Kidney capillary endothelial cell (primary cell): Measurements from ENCODE around the gene HSP90AB1.

Experiments
- DNase-seq: peaks from one replicate; pipeline ENCODE4 v3.0.0-alpha.2; 2018; ENCODE audit warnings: low spot score

The HSP90AB1 gene

GRCh38 chr6:44235891-44236516 lies 10.9 kb upstream of the HSP90AB1 start:
- no peak for DNase-seq

GRCh38 chr6:44237021-44237812 lies 9.7 kb upstream of the HSP90AB1 start:
- peak; percentile 98 for DNase-seq

GRCh38 chr6:44237813-44238433 lies 9.0 kb upstream of the HSP90AB1 start:
- no peak for DNase-seq

- DNase-seq = no peak
Measured at GRCh38 chr6:44238687-44239350, 8.1 kb upstream of the HSP90AB1 start.

DNA sequence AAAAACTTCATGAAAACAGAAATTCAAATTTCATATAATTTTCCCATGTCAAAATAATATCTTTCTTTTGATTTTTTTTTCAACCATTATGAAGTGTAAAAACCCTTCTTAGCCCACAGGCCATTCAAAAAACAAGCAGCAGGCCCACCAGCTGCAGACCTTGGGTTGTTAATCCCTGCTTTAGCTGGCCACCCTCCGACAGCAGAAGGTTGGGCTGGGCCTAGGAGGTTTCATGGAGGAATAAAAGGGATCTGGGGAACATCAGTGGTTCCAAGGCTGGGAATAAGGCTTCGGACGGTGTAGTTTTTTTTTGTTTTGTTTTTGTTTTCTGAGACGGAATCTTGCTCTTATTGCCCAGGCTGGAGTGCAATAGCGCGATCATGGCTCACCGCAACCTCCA lies 3.6 kb upstream of the HSP90AB1 start:
- no peak for DNase-seq

- DNase-seq = no peak
Measured at GRCh38 chr6:44245391-44245911, 1.4 kb upstream of the HSP90AB1 start.

DNA sequence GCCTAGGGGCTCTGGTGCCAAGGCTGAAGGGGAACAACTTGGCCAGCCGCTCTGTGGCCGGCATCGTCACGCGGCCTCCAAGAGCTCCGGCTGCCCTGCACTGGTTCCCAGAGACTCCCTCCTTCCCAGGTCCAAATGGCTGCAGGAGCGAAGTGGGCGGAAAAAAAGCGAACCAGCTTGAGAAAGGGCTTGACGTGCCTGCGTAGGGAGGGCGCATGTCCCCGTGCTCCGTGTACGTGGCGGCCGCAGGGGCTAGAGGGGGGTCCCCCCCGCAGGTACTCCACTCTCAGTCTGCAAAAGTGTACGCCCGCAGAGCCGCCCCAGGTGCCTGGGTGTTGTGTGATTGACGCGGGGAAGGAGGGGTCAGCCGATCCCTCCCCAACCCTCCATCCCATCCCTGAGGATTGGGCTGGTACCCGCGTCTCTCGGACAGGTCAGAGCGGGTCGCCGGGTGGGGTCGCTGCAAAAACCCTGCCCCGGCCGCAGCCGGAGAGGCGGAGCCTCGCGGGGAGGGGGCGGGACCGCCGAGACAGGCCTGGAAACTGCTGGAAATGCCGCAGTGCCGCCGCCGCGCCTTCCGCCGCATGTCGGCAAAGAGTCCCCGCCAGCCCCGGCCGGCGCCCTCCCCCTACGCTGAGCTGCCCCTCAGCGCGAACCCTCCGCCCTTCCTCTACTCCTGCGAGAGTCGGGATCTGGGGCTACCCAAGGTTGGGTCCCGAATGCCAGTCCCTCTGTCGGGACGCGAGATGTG lies 814 bp upstream of the HSP90AB1 start:
- no peak for DNase-seq

DNA sequence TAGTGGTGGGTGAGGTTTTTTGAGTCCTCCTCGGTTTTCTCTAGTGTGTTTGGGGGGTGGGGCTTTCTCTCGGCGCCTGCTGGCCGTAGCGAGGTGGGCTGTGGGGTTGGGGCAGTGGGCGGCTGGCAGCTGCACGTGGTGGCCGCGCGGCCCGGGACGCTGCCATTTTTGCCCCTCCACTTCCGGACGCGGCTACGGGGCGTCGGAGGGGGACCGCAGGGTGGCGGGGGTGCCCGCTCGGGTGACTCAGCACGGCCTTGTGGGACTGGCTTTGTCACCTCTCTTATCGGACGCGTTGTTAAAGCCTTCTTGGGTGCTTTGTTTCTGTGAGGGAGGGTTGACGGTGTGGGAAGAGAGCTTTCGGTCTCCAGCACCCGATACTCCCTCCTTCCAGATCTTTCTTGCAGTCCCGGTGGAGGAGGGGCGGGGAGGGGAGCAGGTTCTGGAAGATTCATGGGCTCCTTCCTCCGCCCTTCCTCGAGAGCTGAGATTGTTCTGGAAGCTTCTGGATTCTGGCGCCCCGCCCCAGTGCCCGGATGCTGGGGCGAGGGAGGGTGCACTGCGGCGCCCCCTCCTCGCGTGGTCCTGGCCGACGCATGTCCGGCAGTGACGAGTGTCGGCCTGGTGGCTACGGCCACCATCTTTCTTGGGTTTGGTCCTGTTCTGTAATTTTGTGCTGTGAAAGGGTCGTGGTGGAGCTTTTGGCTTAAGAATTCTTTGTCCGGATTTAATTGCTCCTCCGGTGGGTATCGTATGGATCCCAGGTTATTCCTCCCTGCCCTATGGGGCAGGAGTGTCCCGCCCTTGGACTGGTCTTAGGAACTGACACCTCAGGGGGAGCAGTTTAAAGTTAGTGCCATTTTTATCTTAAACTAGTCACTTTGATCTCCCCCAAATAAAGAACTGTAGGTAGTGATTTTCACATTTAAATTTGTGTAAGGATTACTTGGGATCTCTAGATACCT lies 719 bp downstream of the HSP90AB1 start:
- DNase-seq = peak; percentile 59

DNA sequence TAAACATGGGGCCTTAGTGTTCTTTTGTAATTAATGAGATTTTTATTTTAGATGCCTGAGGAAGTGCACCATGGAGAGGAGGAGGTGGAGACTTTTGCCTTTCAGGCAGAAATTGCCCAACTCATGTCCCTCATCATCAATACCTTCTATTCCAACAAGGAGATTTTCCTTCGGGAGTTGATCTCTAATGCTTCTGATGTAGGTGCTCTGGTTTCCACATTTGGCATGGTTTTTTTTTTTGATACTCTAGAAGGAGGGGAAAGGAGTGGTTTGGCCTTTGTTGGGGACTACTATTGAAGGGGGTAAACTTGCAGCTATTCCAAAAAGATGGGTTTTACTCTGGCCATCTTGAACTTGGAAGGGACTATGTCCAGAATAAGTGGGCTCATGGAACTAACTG lies 1.7 kb downstream of the HSP90AB1 start:
- no peak for DNase-seq

DNA sequence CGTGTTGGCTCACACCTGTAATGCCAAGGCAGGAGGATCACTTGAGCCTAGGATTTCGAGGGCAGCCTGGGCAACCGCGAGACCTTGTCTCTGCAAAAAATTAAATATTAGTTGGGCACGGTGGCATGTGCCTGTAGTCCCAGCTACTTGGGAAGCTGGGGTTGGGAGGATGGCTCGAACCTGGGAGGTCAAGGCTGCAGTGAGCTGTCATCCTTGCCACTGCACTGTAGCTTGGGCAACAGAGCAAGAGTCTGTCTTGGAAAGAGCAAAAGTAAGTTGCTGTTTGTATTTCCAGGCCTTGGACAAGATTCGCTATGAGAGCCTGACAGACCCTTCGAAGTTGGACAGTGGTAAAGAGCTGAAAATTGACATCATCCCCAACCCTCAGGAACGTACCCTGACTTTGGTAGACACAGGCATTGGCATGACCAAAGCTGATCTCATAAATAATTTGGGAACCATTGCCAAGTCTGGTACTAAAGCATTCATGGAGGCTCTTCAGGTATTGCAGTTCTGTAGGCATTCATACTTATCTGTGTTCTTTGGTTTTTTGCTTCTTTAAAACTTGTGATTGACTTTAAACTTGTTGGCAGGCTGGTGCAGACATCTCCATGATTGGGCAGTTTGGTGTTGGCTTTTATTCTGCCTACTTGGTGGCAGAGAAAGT lies 2.3 kb downstream of the HSP90AB1 start:
- DNase-seq = no peak

DNA sequence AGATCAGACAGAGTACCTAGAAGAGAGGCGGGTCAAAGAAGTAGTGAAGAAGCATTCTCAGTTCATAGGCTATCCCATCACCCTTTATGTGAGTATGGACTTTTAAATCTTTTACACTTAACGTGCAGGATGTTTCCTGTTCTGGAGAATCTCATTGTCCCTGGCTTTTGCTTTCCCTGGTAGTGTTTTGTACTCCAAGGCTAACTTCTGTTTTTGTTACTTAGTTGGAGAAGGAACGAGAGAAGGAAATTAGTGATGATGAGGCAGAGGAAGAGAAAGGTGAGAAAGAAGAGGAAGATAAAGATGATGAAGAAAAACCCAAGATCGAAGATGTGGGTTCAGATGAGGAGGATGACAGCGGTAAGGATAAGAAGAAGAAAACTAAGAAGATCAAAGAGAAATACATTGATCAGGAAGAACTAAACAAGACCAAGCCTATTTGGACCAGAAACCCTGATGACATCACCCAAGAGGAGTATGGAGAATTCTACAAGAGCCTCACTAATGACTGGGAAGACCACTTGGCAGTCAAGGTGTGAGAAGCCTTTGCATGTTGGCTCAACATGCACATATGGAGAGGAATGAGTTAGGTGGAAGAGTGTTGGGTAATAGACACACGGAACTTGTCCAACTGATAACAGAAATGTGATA lies 3.3 kb downstream of the HSP90AB1 start:
- DNase-seq = no peak

DNA sequence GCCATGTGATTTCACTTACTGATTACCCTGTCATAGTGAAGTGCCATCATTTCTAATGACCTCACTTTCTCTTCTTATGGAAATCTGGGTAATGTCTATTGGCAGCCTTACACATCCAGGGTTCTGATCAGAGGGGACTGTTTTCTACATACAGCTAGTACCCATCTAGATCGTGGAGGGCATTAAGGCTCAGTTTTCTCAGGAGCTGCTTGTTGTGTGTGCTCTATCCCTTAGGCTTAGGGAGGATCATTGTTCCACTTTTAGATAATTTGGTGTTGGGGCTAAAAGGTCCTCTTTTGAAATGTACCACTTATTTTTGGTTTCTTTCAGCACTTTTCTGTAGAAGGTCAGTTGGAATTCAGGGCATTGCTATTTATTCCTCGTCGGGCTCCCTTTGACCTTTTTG lies 3.8 kb downstream of the HSP90AB1 start:
- DNase-seq = no peak

DNA sequence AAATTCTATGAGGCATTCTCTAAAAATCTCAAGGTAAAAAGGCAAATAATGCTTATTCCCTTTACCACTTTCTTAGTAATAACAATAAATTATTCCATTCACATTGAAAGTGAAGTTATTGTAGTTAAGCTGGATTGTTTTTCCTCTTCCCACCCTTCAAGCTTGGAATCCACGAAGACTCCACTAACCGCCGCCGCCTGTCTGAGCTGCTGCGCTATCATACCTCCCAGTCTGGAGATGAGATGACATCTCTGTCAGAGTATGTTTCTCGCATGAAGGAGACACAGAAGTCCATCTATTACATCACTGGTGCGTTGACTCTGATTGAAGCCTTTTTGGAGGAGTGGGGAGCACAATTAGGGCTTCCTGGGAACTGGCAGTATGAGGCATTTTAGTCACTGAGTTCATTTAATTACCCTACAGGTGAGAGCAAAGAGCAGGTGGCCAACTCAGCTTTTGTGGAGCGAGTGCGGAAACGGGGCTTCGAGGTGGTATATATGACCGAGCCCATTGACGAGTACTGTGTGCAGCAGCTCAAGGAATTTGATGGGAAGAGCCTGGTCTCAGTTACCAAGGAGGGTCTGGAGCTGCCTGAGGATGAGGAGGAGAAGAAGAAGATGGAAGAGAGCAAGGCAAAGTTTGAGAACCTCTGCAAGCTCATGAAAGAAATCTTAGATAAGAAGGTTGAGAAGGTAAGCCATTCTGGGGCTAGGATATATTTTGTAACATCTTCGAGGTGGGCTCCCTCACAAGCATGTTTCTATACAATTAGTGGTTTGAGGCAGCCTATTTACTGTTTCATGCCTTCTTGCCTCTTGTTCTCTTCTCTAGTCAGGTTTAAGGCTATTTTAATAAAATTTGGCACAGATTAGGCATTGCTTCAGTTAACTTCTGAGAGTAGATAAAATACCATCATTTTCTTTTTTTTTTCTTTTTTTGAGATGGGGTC lies 4.9 kb downstream of the HSP90AB1 start:
- DNase-seq = no peak

- no peak for DNase-seq
Measured at GRCh38 chr6:44253307-44254101, 6.6 kb downstream of the HSP90AB1 start.

DNA sequence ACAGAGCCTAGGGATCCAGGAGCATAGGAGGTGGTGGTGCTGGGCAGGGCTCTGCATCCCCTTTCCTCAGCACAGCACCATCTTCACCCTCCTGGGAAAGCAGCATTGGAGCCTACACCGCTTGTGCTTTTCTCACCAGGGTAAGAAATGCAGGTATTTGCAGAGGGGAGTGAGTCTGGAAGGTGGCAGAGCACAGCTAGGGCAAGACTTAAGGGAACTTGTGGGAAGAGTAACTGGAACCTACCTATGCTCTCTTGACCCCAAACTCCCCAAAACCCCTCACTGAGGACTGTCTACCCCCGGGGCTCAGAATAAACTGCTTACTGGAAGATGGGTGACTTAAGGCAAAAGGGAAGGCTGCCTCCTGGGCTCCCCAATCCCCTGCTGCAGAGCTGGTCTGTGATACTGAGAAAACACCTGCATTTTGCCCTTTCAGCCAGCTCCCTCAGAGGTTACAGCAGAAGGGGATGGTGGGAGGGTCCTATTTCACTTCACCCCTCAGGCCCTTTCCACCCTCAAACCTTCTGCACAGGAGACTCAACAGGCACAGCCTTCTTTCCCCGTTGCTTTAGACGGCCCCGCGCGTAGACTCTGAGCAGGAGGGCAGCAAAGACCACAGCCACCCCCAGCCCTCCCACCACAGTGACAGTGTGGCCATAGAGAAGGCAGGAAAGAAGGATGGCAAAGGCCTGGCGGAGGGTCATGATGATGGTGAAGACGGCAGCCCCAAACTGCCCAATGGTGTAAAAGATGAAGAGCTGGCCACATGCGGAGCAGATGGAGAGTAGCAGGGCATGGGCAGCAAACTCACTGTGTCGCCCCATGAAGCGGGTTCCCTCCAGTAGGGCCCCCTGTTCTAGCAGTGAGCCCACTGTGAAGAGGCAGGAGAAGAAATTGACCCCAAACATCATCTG lies 7.5 kb downstream of the HSP90AB1 start:
- no peak for DNase-seq

GRCh38 chr6:44255105-44255808 lies 8.4 kb downstream of the HSP90AB1 start:
- DNase-seq = no peak
